Gastroesophageal sphincter (tissue), 3 donors: ENCODE data around the gene RHBDD1.

Experiments used
- POLR2AphosphoS5 ChIP-seq: sonication (generic); formaldehyde crosslinking; IDR thresholded peaks from one replicate; pipeline ENCODE4 v1.6.1; 2017; ENCODE audit warnings: antibody characterized with exemption
- TF ChIP-seq, protein P1 (sequence below), 4 experiments: fragments of 200-600 bp in 2 of 4; fragments of 450-650 bp in 2 of 4; sonication (generic) in 1 of 4; IDR thresholded peaks; one replicate each; pipeline ENCODE4 v1.5.1; 2017 to 2019; ENCODE audit warnings: antibody characterized with exemption in 4 of 4, mild to moderate bottlenecking in 2 of 4, moderate library complexity in 2 of 4

DNA sequence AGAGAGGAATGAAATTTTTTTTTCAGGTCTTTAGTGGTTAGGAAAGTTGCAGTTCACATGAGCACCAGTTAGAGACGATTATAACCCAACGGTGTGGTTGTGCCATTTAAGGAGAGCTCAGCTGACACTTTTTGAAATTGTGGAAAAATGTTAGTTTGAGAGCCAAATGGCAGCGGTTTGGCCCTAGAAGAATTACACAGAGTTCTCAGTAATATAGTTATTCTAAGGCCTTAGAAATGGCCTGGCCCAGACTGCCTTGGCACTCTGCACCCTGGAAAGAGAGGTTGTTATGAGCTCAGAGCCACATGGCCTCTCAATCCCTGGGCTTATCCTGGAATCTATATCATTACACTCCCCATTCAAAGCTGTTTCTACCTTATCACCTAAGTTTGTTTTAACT lies 117.4 kb downstream of the RHBDD1 start:
- TF ChIP-seq, protein P1, sequence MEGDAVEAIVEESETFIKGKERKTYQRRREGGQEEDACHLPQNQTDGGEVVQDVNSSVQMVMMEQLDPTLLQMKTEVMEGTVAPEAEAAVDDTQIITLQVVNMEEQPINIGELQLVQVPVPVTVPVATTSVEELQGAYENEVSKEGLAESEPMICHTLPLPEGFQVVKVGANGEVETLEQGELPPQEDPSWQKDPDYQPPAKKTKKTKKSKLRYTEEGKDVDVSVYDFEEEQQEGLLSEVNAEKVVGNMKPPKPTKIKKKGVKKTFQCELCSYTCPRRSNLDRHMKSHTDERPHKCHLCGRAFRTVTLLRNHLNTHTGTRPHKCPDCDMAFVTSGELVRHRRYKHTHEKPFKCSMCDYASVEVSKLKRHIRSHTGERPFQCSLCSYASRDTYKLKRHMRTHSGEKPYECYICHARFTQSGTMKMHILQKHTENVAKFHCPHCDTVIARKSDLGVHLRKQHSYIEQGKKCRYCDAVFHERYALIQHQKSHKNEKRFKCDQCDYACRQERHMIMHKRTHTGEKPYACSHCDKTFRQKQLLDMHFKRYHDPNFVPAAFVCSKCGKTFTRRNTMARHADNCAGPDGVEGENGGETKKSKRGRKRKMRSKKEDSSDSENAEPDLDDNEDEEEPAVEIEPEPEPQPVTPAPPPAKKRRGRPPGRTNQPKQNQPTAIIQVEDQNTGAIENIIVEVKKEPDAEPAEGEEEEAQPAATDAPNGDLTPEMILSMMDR (IDR thresholded peaks at IDR 0.05): no peak
- no peak for TF ChIP-seq POLR2AphosphoS5
